ENCODE measurements around the gene KIF2C.
"Not testable (repeated sequence)": the region's sequence is repeated elsewhere in the genome, so short reads cannot be mapped to it uniquely, and the experiment has no call there.

The KIF2C gene

GRCh38 chr1:44799770-44800584, 60.3 kb downstream of the KIF2C start, which contains the start of gene PLK3:
TSS of gene PLK3 (plus strand) at chr1:44800377. CDS start at chr1:44800464, 87 bp downstream.
- DNase-seq, result peak; percentile 98

GRCh38 chr1:44801491-44802305, 62.1 kb downstream of the KIF2C start:
- DNase-seq, result no peak

- DNase-seq, result no peak
These were observed 62.8 kb downstream of the KIF2C start for GRCh38 chr1:44802306-44803061.

GRCh38 chr1:44803062-44803311, 63.4 kb downstream of the KIF2C start:
- no peak for DNase-seq

GRCh38 chr1:44803312-44804095, 63.9 kb downstream of the KIF2C start:
- no peak for DNase-seq

GRCh38 chr1:44805311-44806024, 65.8 kb downstream of the KIF2C start:
- DNase-seq, result peak; percentile 1

- DNase-seq, result peak; percentile 6
These were observed 66.5 kb downstream of the KIF2C start for GRCh38 chr1:44806025-44806703.

- peak; percentile 1 for DNase-seq
These were observed 67.2 kb downstream of the KIF2C start, which contains the start of gene DYNLT4 for GRCh38 chr1:44806704-44807363. TSS of gene DYNLT4 (minus strand) at chr1:44807351. CDS start at chr1:44806668, 683 bp downstream.

- peak; percentile 96 for DNase-seq
These were observed 67.9 kb downstream of the KIF2C start for GRCh38 chr1:44807364-44808062.

- DNase-seq, result no peak
These were observed 68.7 kb downstream of the KIF2C start, which contains the start of gene BTBD19 for GRCh38 chr1:44808063-44808937. TSS of gene BTBD19 (plus strand) at chr1:44808523. CDS start at chr1:44808821, 298 bp downstream.

GRCh38 chr1:44808938-44809917, 69.6 kb downstream of the KIF2C start:
- peak; percentile 91 for DNase-seq

GRCh38 chr1:44810101-44810761, 70.6 kb downstream of the KIF2C start:
- peak; percentile 52 for DNase-seq

- not testable (repeated sequence) for DNase-seq
These were observed 71.1 kb downstream of the KIF2C start for GRCh38 chr1:44810762-44811105.

- no peak for DNase-seq
These were observed 71.6 kb downstream of the KIF2C start for GRCh38 chr1:44811234-44811633.

- DNase-seq, result no peak
These were observed 73.3 kb downstream of the KIF2C start for GRCh38 chr1:44812822-44813543.

GRCh38 chr1:44815926-44816325, 76.3 kb downstream of the KIF2C start:
- not testable (repeated sequence) for DNase-seq
